HepG2 (cell line): ENCODE results near the gene NT5DC2. TPM values are rescaled to one million over a fixed set of nuclear protein-coding genes. Genes with fewer than 3 reads are reported as not detected.

ENCODE experiments used
- ATAC-seq: fragments of 200-7000 bp; cut with Tn5 transposase; 3 replicates; pipeline ENCODE4 v1.9.1; 2020; ENCODE audit warnings: mild to moderate bottlenecking, moderate library complexity
- BruUV-seq: library from RNA; stranded (reverse); fragments of 400-500 nt; replicated peaks from 2 replicates; lab custom pipeline; 2021; lab: Mats Ljungman, UMichigan
- CTCF ChIA-PET: fragments of 300-600 bp; formaldehyde crosslinking; extraction: SDS; loops from one replicate; lab custom pipeline; 2021; ENCODE audit warnings: low total read pairs, inconsistent platforms, low intra/inter-chr PET ratio; lab: Yijun Ruan, JAX
- POLR2A ChIA-PET: fragments of 350-600 bp; sonication (Branson Sonifier 250); formaldehyde crosslinking; loops from one replicate; lab custom pipeline; 2020; ENCODE audit warnings: antibody characterized with exemption, inconsistent platforms; lab: Yijun Ruan, JAX
- DNase-seq: peaks from one replicate; pipeline ENCODE4 v3.0.0-alpha.2; 2015; ENCODE audit warnings: low spot score
- FAIRE-seq: peaks from 3 replicates; lab custom pipeline; 2011; peaks lifted over from hg19 to GRCh38; lab: Jason Lieb, UNC
- H2AFZ ChIP-seq: one replicate; pipeline ENCODE4 v1.6.1; 2011; ENCODE audit warnings: low read length, inconsistent platforms
- H3K27ac ChIP-seq: fragments of 300-600 bp; 3 replicates; pipeline ENCODE4 v1.8.0; 2011; ENCODE audit warnings: mixed run types, mild to moderate bottlenecking, mixed read lengths, low read length, inconsistent platforms; ENCODE audit not compliant: insufficient read depth; ENCODE audit errors: extremely low read length
- H3K27me3 ChIP-seq, 2 experiments: fragments of 200-600 bp in 1 of 2; 2 replicates in 1 of 2; 3 replicates in 1 of 2; pipeline versions ENCODE4 v1.6.0 to v1.8.0; 2011; ENCODE audit warnings: low read length in 2 of 2, mild to moderate bottlenecking in 2 of 2, moderate library complexity in 2 of 2, inconsistent platforms in 1 of 2; ENCODE audit not compliant: insufficient read depth in 2 of 2, control insufficient read depth in 1 of 2
- H3K36me3 ChIP-seq, 2 experiments: fragments of 200-600 bp in 1 of 2; replicated peaks in 1 of 2; 2 replicates in 1 of 2; 3 replicates in 1 of 2; pipeline versions ENCODE4 v1.5.1 to v1.8.0; 2011; ENCODE audit warnings: low read length in 2 of 2, inconsistent platforms in 1 of 2; ENCODE audit not compliant: insufficient read depth in 2 of 2, control insufficient read depth in 1 of 2
- H3K4me1 ChIP-seq: 2 replicates; pipeline ENCODE4 v1.5.1; 2012; ENCODE audit warnings: low read length, inconsistent platforms; ENCODE audit not compliant: insufficient read depth
- H3K4me2 ChIP-seq: 2 replicates; pipeline ENCODE4 v1.6.0; 2011; ENCODE audit warnings: low read depth, low read length, inconsistent platforms
- H3K4me3 ChIP-seq, 3 experiments: fragments of 200-600 bp in 1 of 3; sonication (generic), shearing (Covaris generic) in 1 of 3; replicated peaks in 1 of 3; 2 replicates each; pipeline ENCODE4 v1.5.1; 2011 to 2016; ENCODE audit warnings: low read length in 3 of 3, inconsistent platforms in 2 of 3, low read depth in 2 of 3, mild to moderate bottlenecking in 2 of 3, control low read depth in 1 of 3, mixed read lengths in 1 of 3; ENCODE audit not compliant: insufficient read depth in 1 of 3
- H3K79me2 ChIP-seq: one replicate; pipeline ENCODE4 v1.6.1; 2011; ENCODE audit warnings: low read length, inconsistent platforms; ENCODE audit not compliant: insufficient read depth
- H3K9ac ChIP-seq: 2 replicates; pipeline ENCODE4 v1.6.0; 2011; ENCODE audit warnings: mild to moderate bottlenecking, low read depth, low read length, inconsistent platforms; ENCODE audit not compliant: insufficient read depth
- H3K9me3 ChIP-seq: 2 replicates; pipeline ENCODE4 v1.5.1; 2012; ENCODE audit warnings: mild to moderate bottlenecking, low read length
- H4K20me1 ChIP-seq: 2 replicates; pipeline ENCODE4 v1.6.0; 2011; ENCODE audit warnings: inconsistent platforms, mild to moderate bottlenecking, low read length, moderate library complexity; ENCODE audit not compliant: insufficient read depth
- NRL ChIP-seq: sonication (generic); formaldehyde crosslinking; IDR thresholded peaks from 2 replicates; pipeline ENCODE4 v1.5.0; 2020; ENCODE audit warnings: missing genetic modification reagents, mild to moderate bottlenecking, moderate library complexity, borderline replicate concordance
- ZNF225 ChIP-seq: sonication (generic); formaldehyde crosslinking; IDR thresholded peaks from 2 replicates; pipeline ENCODE4 v1.4.0; 2020; ENCODE audit warnings: mild to moderate bottlenecking, missing genetic modification reagents
- WGBS: methylation state at CpG from one replicate; pipeline ENCODE4 v1.1.6; 2017; ENCODE audit warnings: low lambda C conversion rate; 5-methylcytosine and 5-hydroxymethylcytosine counted together
- in situ Hi-C: cut with HindIII; loops from 2 replicates; pipeline ENCODE4 v1.10.0; 2017; ENCODE audit warnings: low pct_unique_long_range_greater_than_20kb; ENCODE audit not compliant: extremely low pct_ligation_motif_present
- intact Hi-C: fragments of 100-400 bp; cut with micrococcal nuclease; formaldehyde crosslinking; loops from one replicate; pipeline ENCODE4 v1.10.0; 2022; ENCODE audit not compliant: unreplicated experiment
- polyA plus RNA-seq, 8 experiments: library from polyadenylated mRNA; depleted of rRNA in 3 of 8; stranded (reverse) in 7 of 8; unstranded in 1 of 8; fragments of >200 nt; fragmentation: Illumina TruSeq in 4 of 8; extraction: Trizol in 4 of 8; gene quantifications; 2 replicates each; pipeline versions ENCODE4 v1.2.1 to v1.2.3, GENCODE V29; 2011 to 2016; ENCODE audit warnings: low read depth in 4 of 8, missing spikeins in 1 of 8, mixed read lengths in 1 of 8; ENCODE audit not compliant: insufficient read depth in 1 of 8
- total RNA-seq, 5 experiments: library from RNA; depleted of rRNA; stranded (reverse); fragments of >200 nt; fragmentation: Illumina TruSeq; extraction: Trizol; gene quantifications; 2 replicates each; pipeline ENCODE4 v1.2.3, GENCODE V29; 2016; ENCODE audit warnings: low read depth in 1 of 5
- TF ChIP-seq, protein P1 (sequence below): IDR thresholded peaks from 2 replicates; pipeline ENCODE4 v1.6.1; 2016; ENCODE audit warnings: control low read depth
- TF ChIP-seq, protein P2 (sequence below): IDR thresholded peaks from 2 replicates; pipeline ENCODE4 v1.6.1; 2012; ENCODE audit warnings: low read length, improper control_type of control experiment

NT5DC2 gene
- total and polyA plus RNA-seq, 2 of the 13 experiments (the other 11 are each of a cell fraction or from before 2014, with no cell fraction given): 131 to 240 TPM

DNA sequence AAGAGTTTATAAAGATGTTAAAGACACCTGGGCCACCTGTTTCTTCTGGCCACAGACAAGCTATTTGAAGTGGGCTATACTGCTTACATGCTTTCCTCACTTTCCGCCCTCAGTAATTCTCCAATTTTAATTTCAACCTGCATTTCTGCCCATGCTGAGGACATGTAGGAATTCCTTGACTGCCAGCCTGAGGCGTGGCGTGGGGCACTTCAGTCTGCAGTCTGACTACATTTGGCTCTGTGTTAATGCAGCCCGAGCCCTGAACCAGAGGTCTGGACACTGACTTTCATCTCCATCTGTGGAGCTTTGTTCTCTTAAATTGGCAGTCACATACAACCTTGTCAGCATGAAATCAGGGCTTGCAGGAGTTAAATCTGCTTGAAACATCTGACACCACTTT is 11.3 kb upstream of the NT5DC2 start:
- TF ChIP-seq ZNF225 (CRISPR knock-in tag) (no peak), NRL (CRISPR knock-in tag) (no peak)
- TF ChIP-seq, protein P1, sequence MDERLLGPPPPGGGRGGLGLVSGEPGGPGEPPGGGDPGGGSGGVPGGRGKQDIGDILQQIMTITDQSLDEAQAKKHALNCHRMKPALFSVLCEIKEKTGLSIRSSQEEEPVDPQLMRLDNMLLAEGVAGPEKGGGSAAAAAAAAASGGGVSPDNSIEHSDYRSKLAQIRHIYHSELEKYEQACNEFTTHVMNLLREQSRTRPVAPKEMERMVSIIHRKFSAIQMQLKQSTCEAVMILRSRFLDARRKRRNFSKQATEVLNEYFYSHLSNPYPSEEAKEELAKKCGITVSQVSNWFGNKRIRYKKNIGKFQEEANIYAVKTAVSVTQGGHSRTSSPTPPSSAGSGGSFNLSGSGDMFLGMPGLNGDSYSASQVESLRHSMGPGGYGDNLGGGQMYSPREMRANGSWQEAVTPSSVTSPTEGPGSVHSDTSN: no peak
- TF ChIP-seq, protein P2, sequence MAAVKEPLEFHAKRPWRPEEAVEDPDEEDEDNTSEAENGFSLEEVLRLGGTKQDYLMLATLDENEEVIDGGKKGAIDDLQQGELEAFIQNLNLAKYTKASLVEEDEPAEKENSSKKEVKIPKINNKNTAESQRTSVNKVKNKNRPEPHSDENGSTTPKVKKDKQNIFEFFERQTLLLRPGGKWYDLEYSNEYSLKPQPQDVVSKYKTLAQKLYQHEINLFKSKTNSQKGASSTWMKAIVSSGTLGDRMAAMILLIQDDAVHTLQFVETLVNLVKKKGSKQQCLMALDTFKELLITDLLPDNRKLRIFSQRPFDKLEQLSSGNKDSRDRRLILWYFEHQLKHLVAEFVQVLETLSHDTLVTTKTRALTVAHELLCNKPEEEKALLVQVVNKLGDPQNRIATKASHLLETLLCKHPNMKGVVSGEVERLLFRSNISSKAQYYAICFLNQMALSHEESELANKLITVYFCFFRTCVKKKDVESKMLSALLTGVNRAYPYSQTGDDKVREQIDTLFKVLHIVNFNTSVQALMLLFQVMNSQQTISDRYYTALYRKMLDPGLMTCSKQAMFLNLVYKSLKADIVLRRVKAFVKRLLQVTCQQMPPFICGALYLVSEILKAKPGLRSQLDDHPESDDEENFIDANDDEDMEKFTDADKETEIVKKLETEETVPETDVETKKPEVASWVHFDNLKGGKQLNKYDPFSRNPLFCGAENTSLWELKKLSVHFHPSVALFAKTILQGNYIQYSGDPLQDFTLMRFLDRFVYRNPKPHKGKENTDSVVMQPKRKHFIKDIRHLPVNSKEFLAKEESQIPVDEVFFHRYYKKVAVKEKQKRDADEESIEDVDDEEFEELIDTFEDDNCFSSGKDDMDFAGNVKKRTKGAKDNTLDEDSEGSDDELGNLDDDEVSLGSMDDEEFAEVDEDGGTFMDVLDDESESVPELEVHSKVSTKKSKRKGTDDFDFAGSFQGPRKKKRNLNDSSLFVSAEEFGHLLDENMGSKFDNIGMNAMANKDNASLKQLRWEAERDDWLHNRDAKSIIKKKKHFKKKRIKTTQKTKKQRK: no peak
- Histone ChIP-seq H3K79me2 (no peaks in the 10 kb centered on the region), H3K27me3 (no peaks in the 10 kb centered on the region), H3K4me3 (no peak overlapping the region), H3K4me1 (peaks cover 3% of the 10 kb centered on the region; the same call in 1 of the 2 replicates), H4K20me1 (no peaks in the 10 kb centered on the region; the same call in 1 of the 2 replicates), H3K9ac (no peak overlapping the region), H2AFZ (no peak overlapping the region), H3K4me2 (no peak overlapping the region), H3K9me3 (no peaks in the 10 kb centered on the region), H3K36me3 (peaks cover 8 to 30% of the 10 kb centered on the region in 2 experiments), H3K27ac (no peak overlapping the region)
- in situ Hi-C loops: no loop called here
- FAIRE-seq (no peak), ATAC-seq (no peak), DNase-seq (no peak)
- ChIA-PET POLR2A (interaction anchor here (1.5 kb wide), 1 partner anchor 9 kb away, joined by 5 read pairs; the partner anchor contains the start of gene UQCC5), CTCF (no interaction called here)
- intact Hi-C loops: no loop called here
- no TSS peak for BruUV-seq
- WGBS: 96% methylated on average over 4 of the region's 4 CpGs
